ENCODE measurements around the gene SLCO1A2.

GRCh38 chr12:21353948-21354347 is 19.2 kb upstream of the SLCO1A2 start:
- TF ChIP-seq POLR2A (IDR thresholded peaks at IDR 0.05): no peak
- TF ChIP-seq, protein P1, sequence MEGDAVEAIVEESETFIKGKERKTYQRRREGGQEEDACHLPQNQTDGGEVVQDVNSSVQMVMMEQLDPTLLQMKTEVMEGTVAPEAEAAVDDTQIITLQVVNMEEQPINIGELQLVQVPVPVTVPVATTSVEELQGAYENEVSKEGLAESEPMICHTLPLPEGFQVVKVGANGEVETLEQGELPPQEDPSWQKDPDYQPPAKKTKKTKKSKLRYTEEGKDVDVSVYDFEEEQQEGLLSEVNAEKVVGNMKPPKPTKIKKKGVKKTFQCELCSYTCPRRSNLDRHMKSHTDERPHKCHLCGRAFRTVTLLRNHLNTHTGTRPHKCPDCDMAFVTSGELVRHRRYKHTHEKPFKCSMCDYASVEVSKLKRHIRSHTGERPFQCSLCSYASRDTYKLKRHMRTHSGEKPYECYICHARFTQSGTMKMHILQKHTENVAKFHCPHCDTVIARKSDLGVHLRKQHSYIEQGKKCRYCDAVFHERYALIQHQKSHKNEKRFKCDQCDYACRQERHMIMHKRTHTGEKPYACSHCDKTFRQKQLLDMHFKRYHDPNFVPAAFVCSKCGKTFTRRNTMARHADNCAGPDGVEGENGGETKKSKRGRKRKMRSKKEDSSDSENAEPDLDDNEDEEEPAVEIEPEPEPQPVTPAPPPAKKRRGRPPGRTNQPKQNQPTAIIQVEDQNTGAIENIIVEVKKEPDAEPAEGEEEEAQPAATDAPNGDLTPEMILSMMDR (IDR thresholded peaks at IDR 0.05): no peak
